Caco-2 (cell line): ENCODE measurements around the gene P2RX1. TPM values are rescaled to one million over a fixed set of nuclear protein-coding genes. Genes with fewer than 3 reads are reported as not detected.
"Not testable (repeated sequence)": the region's sequence is repeated elsewhere in the genome, so short reads cannot be mapped to it uniquely, and the experiment has no call there.

Experiments
- BruUV-seq: library from RNA; stranded (reverse); fragments of 400-500 nt; replicated peaks from 2 replicates; lab custom pipeline; 2021; lab: Mats Ljungman, UMichigan
- CTCF ChIA-PET: fragments of 300-600 bp; sonication (Branson Sonifier 250); formaldehyde crosslinking; loops from one replicate; lab custom pipeline; 2022; ENCODE audit warnings: antibody characterized with exemption; lab: Charles Lee
- POLR2A ChIA-PET: fragments of 300-600 bp; sonication (Branson Sonifier 250); formaldehyde crosslinking; loops from one replicate; lab custom pipeline; 2022; ENCODE audit warnings: antibody characterized with exemption; lab: Charles Lee
- DNase-seq, 2 experiments: peaks; one replicate each; pipeline versions ENCODE4 v3.0.0 to v3.0.0-alpha.2; 2020 to 2022
- H3K27me3 ChIP-seq: replicated peaks from 2 replicates; pipeline ENCODE4 v1.6.0; 2011; ENCODE audit warnings: low read length; ENCODE audit not compliant: control insufficient read depth, insufficient read depth
- H3K36me3 ChIP-seq: 2 replicates; pipeline ENCODE4 v1.5.1; 2011; ENCODE audit warnings: low read length; ENCODE audit not compliant: control insufficient read depth, insufficient read depth
- H3K4me1 ChIP-seq: fragments of 250-450 bp; sonication (Bioruptor Pico); 2 replicates; pipeline ENCODE4 v1.5.1; 2020; ENCODE audit warnings: mild to moderate bottlenecking
- H3K4me3 ChIP-seq: 2 replicates; pipeline ENCODE4 v1.5.1; 2011; ENCODE audit warnings: low read depth, mild to moderate bottlenecking, control low read depth, low read length
- H3K9me3 ChIP-seq: fragments of 250-450 bp; sonication (Bioruptor Pico); 2 replicates; pipeline ENCODE4 v1.5.1; 2020; ENCODE audit warnings: mild to moderate bottlenecking, moderate library complexity
- H3K27ac Mint-ChIP-seq: one replicate; pipeline ENCODE4 v1.8.0; 2022; ENCODE audit warnings: mixed read lengths; ENCODE audit not compliant: unreplicated experiment
- H3K27me3 Mint-ChIP-seq: one replicate; pipeline ENCODE4 v1.8.0; 2022; ENCODE audit warnings: mixed read lengths; ENCODE audit not compliant: insufficient read depth, unreplicated experiment
- H3K36me3 Mint-ChIP-seq: one replicate; pipeline ENCODE4 v1.8.0; 2022; ENCODE audit warnings: mild to moderate bottlenecking, mixed read lengths; ENCODE audit not compliant: insufficient read depth, unreplicated experiment
- H3K4me1 Mint-ChIP-seq: one replicate; pipeline ENCODE4 v1.8.0; 2022; ENCODE audit warnings: low read depth, mixed read lengths; ENCODE audit not compliant: unreplicated experiment
- H3K4me3 Mint-ChIP-seq: one replicate; pipeline ENCODE4 v1.8.0; 2022; ENCODE audit warnings: mild to moderate bottlenecking, moderate library complexity, mixed read lengths; ENCODE audit not compliant: unreplicated experiment
- H3K9me3 Mint-ChIP-seq: one replicate; pipeline ENCODE4 v1.8.0; 2022; ENCODE audit warnings: mixed read lengths; ENCODE audit not compliant: unreplicated experiment
- intact Hi-C: fragments of 100-400 bp; cut with micrococcal nuclease; formaldehyde crosslinking; loops from one replicate; pipeline ENCODE4 v1.10.0; 2022; ENCODE audit not compliant: unreplicated experiment
- total RNA-seq: library from RNA; stranded (reverse); gene quantifications from 2 replicates; pipeline ENCODE4 v1.2.3, GENCODE V29; 2022
- TF ChIP-seq, protein P1 (sequence below), 2 experiments: fragments of 200-600 bp in 1 of 2; IDR thresholded peaks; 1 replicate in 1 of 2; 2 replicates in 1 of 2; pipeline versions ENCODE4 v1.5.1 to v1.8.0; 2011 to 2022; ENCODE audit warnings: antibody characterized with exemption in 1 of 2, control low read depth in 1 of 2, inconsistent platforms in 1 of 2, low read depth in 1 of 2, low read length in 1 of 2, mild to moderate bottlenecking in 1 of 2, moderate library complexity in 1 of 2; ENCODE audit not compliant: insufficient read depth in 1 of 2, severe bottlenecking in 1 of 2, unreplicated experiment in 1 of 2

P2RX1 gene
- total RNA-seq, 1 experiment from 2014 or later = 0.23 TPM

DNA sequence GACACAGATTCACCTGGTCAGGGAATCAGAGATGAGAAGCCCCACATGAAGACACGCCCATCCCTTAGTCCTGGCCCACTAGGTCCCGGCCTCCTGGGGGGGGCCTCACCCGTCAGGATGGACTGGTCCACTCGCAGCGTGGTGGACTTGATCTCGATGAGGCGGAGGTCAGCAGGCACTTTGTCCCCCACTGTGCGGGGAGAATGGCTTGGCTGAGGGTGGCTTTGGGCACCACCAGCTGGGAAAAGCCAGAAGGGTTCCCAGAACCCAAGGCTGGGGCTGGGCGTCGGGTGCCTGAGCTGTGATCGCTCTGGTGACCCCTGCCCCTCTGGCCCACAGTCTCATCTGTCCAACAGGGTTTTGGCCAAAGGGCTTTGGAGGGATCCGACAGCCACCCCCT, 34.3 kb upstream of the P2RX1 start:
- Mint-ChIP-seq H3K36me3 (no peaks in the 10 kb centered on the region), H3K4me3 (no peak overlapping the region), H3K27ac (no peak overlapping the region), H3K27me3 (no peaks in the 10 kb centered on the region), H3K9me3 (no peaks in the 10 kb centered on the region), H3K4me1 (no peaks in the 10 kb centered on the region)
- no peaks in the 10 kb centered on the region for H3K36me3 ChIP-seq
- no peaks in the 10 kb centered on the region for H3K4me1 ChIP-seq
- ChIA-PET POLR2A (no interaction called here), CTCF (no interaction called here)
- H3K9me3 ChIP-seq = no peaks in the 10 kb centered on the region
- no peaks in the 10 kb centered on the region for H3K27me3 ChIP-seq
- H3K4me3 ChIP-seq = no peak overlapping the region
- no peak for DNase-seq
- BruUV-seq = no TSS peak
- TF ChIP-seq, protein P1, sequence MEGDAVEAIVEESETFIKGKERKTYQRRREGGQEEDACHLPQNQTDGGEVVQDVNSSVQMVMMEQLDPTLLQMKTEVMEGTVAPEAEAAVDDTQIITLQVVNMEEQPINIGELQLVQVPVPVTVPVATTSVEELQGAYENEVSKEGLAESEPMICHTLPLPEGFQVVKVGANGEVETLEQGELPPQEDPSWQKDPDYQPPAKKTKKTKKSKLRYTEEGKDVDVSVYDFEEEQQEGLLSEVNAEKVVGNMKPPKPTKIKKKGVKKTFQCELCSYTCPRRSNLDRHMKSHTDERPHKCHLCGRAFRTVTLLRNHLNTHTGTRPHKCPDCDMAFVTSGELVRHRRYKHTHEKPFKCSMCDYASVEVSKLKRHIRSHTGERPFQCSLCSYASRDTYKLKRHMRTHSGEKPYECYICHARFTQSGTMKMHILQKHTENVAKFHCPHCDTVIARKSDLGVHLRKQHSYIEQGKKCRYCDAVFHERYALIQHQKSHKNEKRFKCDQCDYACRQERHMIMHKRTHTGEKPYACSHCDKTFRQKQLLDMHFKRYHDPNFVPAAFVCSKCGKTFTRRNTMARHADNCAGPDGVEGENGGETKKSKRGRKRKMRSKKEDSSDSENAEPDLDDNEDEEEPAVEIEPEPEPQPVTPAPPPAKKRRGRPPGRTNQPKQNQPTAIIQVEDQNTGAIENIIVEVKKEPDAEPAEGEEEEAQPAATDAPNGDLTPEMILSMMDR (IDR thresholded peaks at IDR 0.05; ENCODE audit: insufficient read depth in 1 of 2, low read depth in 1 of 2, low read length in 1 of 2, severe bottlenecking in 1 of 2, unreplicated experiment in 1 of 2) = no peak
- intact Hi-C loops = no loop called here

DNA sequence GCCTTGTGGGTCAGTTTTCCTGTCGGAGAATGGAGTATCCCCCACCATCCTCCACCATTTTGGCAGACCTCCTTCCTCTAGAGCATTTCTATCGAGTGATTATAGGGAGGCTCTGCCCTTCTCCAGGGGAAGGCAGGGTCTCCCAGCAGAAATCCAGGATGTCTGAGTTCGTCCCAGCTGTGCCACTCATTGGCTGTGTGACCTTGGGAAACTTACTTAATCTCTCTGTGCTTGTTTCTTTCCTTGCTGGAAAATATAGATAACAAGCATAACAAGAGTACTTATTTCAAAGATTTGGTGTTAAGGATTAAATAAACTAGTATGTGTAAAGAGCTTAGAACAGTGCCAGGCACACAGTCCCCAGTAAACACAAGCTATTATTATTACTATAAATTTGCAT, 33.2 kb upstream of the P2RX1 start:
- H3K36me3 Mint-ChIP-seq = no peaks in the 10 kb centered on the region
- no peaks in the 10 kb centered on the region for H3K27me3 Mint-ChIP-seq
- DNase-seq = no peak
- intact Hi-C loops = no loop called here
- TF ChIP-seq, protein P1 (IDR thresholded peaks at IDR 0.05; ENCODE audit: insufficient read depth in 1 of 2, low read depth in 1 of 2, low read length in 1 of 2, severe bottlenecking in 1 of 2, unreplicated experiment in 1 of 2) = no peak
- H3K4me3 ChIP-seq = no peak overlapping the region
- CTCF ChIA-PET = no interaction called here
- H3K9me3 Mint-ChIP-seq = no peaks in the 10 kb centered on the region
- H3K27ac Mint-ChIP-seq = no peak overlapping the region
- no TSS peak for BruUV-seq
- H3K4me1 Mint-ChIP-seq = no peaks in the 10 kb centered on the region
- no peaks in the 10 kb centered on the region for H3K9me3 ChIP-seq
- H3K27me3 ChIP-seq = no peaks in the 10 kb centered on the region
- POLR2A ChIA-PET = no interaction called here
- no peak overlapping the region for H3K4me3 Mint-ChIP-seq
- no peaks in the 10 kb centered on the region for H3K4me1 ChIP-seq
- no peaks in the 10 kb centered on the region for H3K36me3 ChIP-seq

DNA sequence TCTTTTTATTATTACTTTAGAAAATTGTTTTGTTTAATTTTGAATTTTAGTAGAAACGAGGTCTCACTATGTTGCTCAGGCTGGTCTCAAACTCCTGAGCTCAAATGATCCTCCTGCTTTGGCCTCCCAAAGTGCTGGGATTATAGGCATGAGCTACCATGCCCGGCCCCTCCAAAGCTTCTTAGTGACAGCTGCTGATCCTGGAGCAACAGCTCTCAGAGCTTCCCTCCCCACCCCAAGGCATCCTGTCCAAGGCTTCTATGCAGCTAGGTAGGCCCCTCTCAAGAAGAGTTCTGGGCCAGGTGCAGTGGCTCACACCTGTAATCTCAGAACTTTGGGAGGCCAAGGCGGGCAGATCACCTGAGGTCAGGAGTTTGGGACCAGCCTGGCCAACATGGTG, 32.3 kb upstream of the P2RX1 start:
- H3K4me1 Mint-ChIP-seq, H3K9me3 Mint-ChIP-seq, POLR2A ChIA-PET, BruUV-seq, intact Hi-C loops, DNase-seq, H3K4me3 Mint-ChIP-seq, H3K9me3 ChIP-seq, CTCF ChIA-PET, H3K27ac Mint-ChIP-seq, H3K27me3 ChIP-seq, H3K4me1 ChIP-seq, H3K36me3 Mint-ChIP-seq, H3K4me3 ChIP-seq, H3K27me3 Mint-ChIP-seq, H3K36me3 ChIP-seq: not testable (repeated sequence)

DNA sequence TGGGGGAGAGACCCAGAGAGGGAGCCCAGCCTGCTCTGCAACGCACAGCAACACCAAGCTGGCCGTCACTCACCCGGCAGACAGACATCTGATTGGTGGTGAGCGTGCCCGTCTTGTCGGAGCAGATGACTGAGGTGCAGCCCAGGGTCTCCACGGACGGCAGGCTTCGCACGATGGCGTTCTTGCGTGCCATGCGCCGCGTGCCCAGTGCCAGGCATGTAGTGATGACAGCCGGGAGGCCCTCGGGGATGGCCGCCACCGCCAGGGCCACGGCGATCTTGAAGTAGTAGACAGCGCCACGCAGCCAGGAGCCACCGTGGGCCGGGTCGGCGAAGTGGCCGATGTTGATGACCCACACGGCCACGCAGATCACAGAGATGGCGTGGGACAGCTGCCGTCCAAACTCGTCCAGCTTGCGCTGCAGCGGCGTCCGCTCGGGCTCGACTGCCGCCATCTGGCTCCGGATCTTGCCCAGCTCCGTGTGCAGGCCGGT, 31.1 kb upstream of the P2RX1 start:
- Histone ChIP-seq H3K9me3 (no peaks in the 10 kb centered on the region), H3K4me3 (no peak overlapping the region), H3K4me1 (no peaks in the 10 kb centered on the region), H3K27me3 (no peaks in the 10 kb centered on the region), H3K36me3 (no peaks in the 10 kb centered on the region)
- POLR2A ChIA-PET = no interaction called here
- no peak for DNase-seq
- H3K27me3 Mint-ChIP-seq = no peaks in the 10 kb centered on the region
- BruUV-seq = no TSS peak
- TF ChIP-seq, protein P1 (IDR thresholded peaks at IDR 0.05; ENCODE audit: insufficient read depth in 1 of 2, low read depth in 1 of 2, low read length in 1 of 2, severe bottlenecking in 1 of 2, unreplicated experiment in 1 of 2) = no peak
- CTCF ChIA-PET = no interaction called here
- H3K4me1 Mint-ChIP-seq = no peaks in the 10 kb centered on the region
- H3K4me3 Mint-ChIP-seq = no peak overlapping the region
- no peaks in the 10 kb centered on the region for H3K36me3 Mint-ChIP-seq
- H3K9me3 Mint-ChIP-seq = no peaks in the 10 kb centered on the region
- no peak overlapping the region for H3K27ac Mint-ChIP-seq
- intact Hi-C loops = no loop called here
